ENCODE results near the gene NDUFS2. TPM values are rescaled to one million over a fixed set of nuclear protein-coding genes. Genes with fewer than 3 reads are reported as not detected.

The NDUFS2 gene
- total and polyA plus RNA-seq, 10 of the 15 experiments (the other 5 are each of a cell fraction or from before 2014, with no cell fraction given), result 66.5 to 215 (median 148) TPM

DNA sequence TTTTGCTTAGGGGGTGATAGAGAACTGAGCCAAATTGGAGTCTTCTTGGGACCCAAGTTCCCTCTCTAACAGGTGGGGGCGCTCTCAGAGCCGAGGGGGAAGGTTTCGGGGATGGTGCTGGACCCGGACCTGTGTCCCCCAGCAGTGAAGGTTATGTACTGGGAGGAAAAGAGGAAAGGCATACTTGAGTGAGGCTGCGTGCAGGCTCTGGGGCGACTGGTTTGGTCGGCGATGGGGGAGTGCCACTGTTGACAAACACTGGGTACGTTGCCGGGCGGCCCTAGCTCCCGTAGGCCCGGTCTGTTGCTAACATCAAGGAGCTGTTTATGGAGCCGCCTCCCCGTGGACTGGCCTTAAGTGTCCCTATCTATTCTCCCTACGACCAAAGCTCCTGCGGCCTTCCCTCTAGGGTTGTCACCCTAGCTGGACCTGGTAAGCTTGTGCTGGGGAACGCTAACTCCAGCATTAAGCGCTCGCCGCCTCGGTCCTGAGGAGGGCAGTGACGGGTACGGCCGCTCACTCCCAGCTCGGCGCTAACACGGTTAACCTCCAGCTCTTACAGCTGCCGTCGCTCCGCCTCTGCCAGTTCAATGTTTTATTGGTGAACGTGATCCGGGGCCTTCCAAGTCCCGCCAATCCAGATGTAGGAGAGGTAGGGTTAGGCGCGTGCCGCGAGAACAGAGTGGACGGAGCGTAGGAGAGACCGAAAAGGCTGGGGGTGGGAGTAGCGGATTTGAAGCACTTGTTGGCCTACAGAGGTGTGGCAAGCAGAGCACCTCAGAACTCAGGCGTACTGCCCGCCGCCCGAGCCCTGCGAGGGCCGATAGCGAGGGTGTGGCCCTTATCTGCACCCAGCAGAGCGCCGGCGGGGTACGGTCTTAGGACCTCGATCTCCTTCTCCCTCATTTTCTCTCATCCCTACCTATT, 36.2 kb upstream of the NDUFS2 start, which contains the start of gene PPOX (continued):
- TF ChIP-seq, protein P1, sequence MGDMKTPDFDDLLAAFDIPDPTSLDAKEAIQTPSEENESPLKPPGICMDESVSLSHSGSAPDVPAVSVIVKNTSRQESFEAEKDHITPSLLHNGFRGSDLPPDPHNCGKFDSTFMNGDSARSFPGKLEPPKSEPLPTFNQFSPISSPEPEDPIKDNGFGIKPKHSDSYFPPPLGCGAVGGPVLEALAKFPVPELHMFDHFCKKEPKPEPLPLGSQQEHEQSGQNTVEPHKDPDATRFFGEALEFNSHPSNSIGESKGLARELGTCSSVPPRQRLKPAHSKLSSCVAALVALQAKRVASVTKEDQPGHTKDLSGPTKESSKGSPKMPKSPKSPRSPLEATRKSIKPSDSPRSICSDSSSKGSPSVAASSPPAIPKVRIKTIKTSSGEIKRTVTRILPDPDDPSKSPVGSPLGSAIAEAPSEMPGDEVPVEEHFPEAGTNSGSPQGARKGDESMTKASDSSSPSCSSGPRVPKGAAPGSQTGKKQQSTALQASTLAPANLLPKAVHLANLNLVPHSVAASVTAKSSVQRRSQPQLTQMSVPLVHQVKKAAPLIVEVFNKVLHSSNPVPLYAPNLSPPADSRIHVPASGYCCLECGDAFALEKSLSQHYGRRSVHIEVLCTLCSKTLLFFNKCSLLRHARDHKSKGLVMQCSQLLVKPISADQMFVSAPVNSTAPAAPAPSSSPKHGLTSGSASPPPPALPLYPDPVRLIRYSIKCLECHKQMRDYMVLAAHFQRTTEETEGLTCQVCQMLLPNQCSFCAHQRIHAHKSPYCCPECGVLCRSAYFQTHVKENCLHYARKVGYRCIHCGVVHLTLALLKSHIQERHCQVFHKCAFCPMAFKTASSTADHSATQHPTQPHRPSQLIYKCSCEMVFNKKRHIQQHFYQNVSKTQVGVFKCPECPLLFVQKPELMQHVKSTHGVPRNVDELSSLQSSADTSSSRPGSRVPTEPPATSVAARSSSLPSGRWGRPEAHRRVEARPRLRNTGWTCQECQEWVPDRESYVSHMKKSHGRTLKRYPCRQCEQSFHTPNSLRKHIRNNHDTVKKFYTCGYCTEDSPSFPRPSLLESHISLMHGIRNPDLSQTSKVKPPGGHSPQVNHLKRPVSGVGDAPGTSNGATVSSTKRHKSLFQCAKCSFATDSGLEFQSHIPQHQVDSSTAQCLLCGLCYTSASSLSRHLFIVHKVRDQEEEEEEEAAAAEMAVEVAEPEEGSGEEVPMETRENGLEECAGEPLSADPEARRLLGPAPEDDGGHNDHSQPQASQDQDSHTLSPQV (IDR thresholded peaks at IDR 0.05), result no peak
- TF ChIP-seq KDM1A (IDR thresholded peaks at IDR 0.05; ENCODE audit: borderline replicate concordance) (no peak), BMI1 (IDR thresholded peaks at IDR 0.05; ENCODE audit: borderline replicate concordance) (no peak), HDAC6 (IDR thresholded peaks at IDR 0.05; ENCODE audit: unreplicated experiment) (no peak), GABPA (IDR thresholded peaks at IDR 0.05; ENCODE audit: low read depth) (no peak), ZNF217 (IDR thresholded peaks at IDR 0.05) (no peak), KLF5 (IDR thresholded peaks at IDR 0.05; ENCODE audit: partially characterized antibody) (peak; percentile 73), POLR2A (IDR thresholded peaks at IDR 0.05; ENCODE audit: low read depth, low read length) (peak; percentile 88), ZZZ3 (IDR thresholded peaks at IDR 0.05; ENCODE audit: control insufficient read depth, insufficient read length, low read depth) (no peak), IKZF2 (IDR thresholded peaks at IDR 0.05) (0 out of 4 replicates have a peak, but pooled peaks of 1 of the 2 experiments have one; percentile 3), CHD2 (IDR thresholded peaks at IDR 0.05; ENCODE audit: borderline replicate concordance, low read depth, low read length) (peak; percentile 98), IKZF1 (conservative IDR thresholded peaks at IDR 0.05) (peak; percentile 51), ZNF207 (IDR thresholded peaks at IDR 0.05; ENCODE audit: borderline replicate concordance) (peak; percentile 58; the same call in 1 of the 2 replicates), SP1 (IDR thresholded peaks at IDR 0.05; ENCODE audit: low read depth, low read length) (peak; percentile 85)
- TF ChIP-seq, protein P2, sequence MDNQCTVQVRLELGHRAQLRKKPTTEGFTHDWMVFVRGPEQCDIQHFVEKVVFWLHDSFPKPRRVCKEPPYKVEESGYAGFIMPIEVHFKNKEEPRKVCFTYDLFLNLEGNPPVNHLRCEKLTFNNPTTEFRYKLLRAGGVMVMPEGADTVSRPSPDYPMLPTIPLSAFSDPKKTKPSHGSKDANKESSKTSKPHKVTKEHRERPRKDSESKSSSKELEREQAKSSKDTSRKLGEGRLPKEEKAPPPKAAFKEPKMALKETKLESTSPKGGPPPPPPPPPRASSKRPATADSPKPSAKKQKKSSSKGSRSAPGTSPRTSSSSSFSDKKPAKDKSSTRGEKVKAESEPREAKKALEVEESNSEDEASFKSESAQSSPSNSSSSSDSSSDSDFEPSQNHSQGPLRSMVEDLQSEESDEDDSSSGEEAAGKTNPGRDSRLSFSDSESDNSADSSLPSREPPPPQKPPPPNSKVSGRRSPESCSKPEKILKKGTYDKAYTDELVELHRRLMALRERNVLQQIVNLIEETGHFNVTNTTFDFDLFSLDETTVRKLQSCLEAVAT (IDR thresholded peaks at IDR 0.05), result peak; percentile 67; the same call in 1 of the 2 replicates
- TF ChIP-seq, protein P3, sequence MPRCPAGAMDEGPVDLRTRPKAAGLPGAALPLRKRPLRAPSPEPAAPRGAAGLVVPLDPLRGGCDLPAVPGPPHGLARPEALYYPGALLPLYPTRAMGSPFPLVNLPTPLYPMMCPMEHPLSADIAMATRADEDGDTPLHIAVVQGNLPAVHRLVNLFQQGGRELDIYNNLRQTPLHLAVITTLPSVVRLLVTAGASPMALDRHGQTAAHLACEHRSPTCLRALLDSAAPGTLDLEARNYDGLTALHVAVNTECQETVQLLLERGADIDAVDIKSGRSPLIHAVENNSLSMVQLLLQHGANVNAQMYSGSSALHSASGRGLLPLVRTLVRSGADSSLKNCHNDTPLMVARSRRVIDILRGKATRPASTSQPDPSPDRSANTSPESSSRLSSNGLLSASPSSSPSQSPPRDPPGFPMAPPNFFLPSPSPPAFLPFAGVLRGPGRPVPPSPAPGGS (IDR thresholded peaks at IDR 0.05; ENCODE audit: borderline replicate concordance, insufficient read depth, low read depth, low read length, poor library complexity, severe bottlenecking), result no peak
- TF ChIP-seq, protein P4, sequence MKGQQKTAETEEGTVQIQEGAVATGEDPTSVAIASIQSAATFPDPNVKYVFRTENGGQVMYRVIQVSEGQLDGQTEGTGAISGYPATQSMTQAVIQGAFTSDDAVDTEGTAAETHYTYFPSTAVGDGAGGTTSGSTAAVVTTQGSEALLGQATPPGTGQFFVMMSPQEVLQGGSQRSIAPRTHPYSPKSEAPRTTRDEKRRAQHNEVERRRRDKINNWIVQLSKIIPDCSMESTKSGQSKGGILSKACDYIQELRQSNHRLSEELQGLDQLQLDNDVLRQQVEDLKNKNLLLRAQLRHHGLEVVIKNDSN (IDR thresholded peaks at IDR 0.05; ENCODE audit: borderline replicate concordance, extremely low read length, insufficient read depth, low read depth, low read length), result peak; percentile 59
- TF ChIP-seq, protein P5, sequence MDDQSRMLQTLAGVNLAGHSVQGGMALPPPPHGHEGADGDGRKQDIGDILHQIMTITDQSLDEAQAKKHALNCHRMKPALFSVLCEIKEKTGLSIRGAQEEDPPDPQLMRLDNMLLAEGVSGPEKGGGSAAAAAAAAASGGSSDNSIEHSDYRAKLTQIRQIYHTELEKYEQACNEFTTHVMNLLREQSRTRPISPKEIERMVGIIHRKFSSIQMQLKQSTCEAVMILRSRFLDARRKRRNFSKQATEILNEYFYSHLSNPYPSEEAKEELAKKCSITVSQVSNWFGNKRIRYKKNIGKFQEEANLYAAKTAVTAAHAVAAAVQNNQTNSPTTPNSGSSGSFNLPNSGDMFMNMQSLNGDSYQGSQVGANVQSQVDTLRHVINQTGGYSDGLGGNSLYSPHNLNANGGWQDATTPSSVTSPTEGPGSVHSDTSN (IDR thresholded peaks at IDR 0.05; ENCODE audit: insufficient replicate concordance, low read depth, low read length), result peak; percentile 14
